GM12873 (cell line): ENCODE measurements around the gene TBC1D23.

Source experiments
- TF ChIP-seq, protein P1 (sequence below): IDR thresholded peaks from 2 replicates; pipeline ENCODE4 v1.5.1; 2012; ENCODE audit warnings: low read depth, mild to moderate bottlenecking, moderate library complexity, low read length, control low read depth; ENCODE audit not compliant: insufficient read depth; ENCODE audit errors: missing control alignments

Gene TBC1D23

DNA sequence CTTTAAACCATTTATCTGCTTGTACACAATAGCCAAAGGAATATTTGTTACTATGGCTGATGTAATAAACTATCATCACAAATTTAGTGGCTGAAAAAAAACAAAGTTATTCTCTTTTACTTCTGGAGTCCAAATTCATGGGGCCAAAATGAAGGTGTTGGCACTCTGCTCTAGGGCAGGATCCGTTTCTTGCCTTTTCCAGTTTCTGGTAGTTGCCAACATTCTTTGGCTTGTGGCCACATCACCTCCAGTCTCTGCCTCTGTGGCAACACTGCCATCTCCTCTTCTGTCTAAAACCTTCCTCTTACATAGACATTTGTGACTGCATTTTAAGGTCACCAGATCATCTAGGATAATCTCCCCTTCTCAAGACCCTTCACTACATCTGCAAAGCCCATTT is 101.1 kb downstream of the TBC1D23 start:
- TF ChIP-seq, protein P1, sequence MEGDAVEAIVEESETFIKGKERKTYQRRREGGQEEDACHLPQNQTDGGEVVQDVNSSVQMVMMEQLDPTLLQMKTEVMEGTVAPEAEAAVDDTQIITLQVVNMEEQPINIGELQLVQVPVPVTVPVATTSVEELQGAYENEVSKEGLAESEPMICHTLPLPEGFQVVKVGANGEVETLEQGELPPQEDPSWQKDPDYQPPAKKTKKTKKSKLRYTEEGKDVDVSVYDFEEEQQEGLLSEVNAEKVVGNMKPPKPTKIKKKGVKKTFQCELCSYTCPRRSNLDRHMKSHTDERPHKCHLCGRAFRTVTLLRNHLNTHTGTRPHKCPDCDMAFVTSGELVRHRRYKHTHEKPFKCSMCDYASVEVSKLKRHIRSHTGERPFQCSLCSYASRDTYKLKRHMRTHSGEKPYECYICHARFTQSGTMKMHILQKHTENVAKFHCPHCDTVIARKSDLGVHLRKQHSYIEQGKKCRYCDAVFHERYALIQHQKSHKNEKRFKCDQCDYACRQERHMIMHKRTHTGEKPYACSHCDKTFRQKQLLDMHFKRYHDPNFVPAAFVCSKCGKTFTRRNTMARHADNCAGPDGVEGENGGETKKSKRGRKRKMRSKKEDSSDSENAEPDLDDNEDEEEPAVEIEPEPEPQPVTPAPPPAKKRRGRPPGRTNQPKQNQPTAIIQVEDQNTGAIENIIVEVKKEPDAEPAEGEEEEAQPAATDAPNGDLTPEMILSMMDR, result no peak

DNA sequence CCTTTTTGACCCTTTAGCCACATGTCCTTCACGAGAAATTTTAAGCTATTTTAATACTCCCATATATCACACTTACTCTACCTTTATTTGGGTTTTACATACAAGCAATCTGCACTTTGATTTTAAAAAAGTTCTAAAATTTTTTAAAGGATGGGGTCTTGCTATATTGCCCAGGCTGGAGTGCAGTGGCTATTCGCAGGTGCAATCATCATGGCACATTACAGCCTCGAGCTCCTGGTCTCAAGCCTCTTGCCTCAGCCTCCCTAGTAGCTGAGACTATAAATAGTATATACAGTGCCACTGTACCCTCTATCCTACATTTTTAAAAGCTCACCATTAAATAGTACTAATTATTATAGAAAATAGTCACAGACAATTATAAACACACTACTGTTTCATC is 103.6 kb downstream of the TBC1D23 start:
- TF ChIP-seq, protein P1, result no peak

DNA sequence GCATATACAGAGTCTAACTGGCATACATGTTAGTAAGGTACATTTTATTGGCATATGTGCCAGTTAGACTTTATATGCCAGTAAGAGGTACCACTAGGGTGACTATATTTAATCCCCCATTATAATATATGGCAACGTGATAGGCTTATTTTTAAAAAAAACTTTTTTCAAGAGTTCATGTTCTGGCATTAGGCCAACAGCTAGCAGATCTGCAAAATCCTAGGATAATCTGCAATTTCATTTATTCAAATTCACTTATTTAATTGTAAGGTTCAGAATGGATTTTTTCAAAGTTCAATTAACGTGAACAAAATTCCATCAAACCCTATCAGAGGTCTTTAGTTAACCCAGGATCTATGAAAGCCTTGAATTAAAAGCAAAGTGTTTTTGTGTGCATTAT is 105.6 kb downstream of the TBC1D23 start:
- TF ChIP-seq, protein P1, result no peak

DNA sequence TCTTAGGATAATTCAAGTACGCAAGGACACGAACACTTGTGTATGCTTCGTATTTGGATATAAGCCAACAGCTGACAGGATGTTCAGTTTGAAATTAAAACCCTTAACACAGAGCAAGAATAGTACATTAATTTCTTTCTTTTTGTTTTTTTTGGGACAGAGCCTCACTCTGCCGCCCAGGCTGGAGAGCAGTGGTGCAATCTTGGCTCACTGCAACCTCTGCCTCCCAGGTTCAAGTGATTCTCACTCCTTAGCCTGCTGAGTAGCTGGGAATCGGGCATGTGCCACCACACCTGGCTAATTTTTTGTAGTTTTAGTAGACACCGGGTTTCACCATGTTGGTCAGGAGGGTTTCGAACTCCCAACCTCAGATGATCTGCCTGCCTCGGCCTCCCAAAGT is 107.6 kb downstream of the TBC1D23 start:
- TF ChIP-seq, protein P1, result no peak

DNA sequence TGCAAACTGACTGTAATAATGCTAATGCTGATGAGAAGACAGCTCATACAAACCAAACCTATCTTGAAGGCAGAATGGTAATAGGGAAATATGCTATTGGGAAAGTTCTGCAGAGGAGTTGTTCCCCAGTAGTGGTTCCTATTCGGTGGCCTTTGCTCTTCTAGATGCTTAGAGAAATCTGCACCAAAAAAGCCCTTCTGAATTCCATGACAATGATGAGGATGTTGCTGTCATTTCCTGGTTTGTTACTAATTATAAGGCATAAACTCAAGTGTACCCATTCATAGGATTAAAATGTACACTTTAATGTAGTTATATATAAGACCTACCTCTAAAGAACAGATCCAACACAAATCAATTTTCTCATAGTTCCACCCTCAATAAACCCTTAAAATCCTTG is 110.0 kb downstream of the TBC1D23 start:
- TF ChIP-seq, protein P1, result no peak

DNA sequence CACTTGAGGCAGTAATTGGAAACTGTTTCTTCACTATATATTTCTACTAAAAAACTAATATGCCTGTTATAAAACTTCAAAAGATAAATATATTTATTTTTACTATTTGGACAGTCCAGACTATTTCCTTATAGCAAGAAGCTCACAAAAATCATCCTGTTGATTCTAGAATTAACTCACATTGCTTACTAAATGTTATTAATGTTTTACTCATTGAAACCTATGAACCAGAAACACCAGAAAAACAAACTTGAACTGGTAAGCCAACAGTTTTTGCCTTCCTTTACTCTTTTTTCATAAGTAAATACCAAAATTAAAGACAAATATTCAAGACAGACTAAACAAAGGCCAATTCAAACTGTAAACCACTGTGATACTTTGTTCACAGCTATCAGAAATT is 113.7 kb downstream of the TBC1D23 start:
- TF ChIP-seq, protein P1, result no peak
